Astrocyte (in vitro differentiated cells and primary cell): Measurements from ENCODE around the gene CIITA.

ENCODE experiments used
- CTCF ChIP-seq: IDR thresholded peaks from 2 replicates; pipeline ENCODE4 v1.5.1; 2011; ENCODE audit warnings: low read depth, mild to moderate bottlenecking, inconsistent platforms, low read length, moderate library complexity; ENCODE audit not compliant: insufficient read depth
- EZH2 ChIP-seq: IDR thresholded peaks from 2 replicates; pipeline ENCODE4 v1.6.1; 2012; ENCODE audit warnings: mild to moderate bottlenecking, low read length, inconsistent platforms; ENCODE audit not compliant: insufficient read depth

DNA sequence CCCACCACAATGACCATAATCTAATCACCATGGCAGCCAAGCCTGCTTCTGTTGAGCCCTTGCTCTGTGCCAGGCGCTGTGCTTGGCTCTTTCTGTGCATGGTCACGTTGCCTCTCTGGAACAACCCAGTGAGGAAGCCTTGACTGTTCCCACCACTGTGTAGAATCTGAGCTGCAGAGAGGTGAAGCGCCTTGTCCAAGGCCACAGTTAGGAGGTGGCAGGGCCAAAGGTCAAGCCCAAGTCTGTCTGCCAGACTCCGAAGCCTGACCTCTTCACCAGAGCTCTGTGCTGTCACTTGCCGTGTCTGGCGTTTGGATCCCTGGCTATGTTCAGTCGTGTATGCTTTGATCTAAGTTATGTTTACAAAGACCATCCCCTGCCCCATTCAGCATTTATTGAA, 77.9 kb downstream of the CIITA start:
- TF ChIP-seq CTCF (no peak), EZH2 (no peak)
